Measurements from ENCODE around the gene ST14.

GRCh38 chr11:130189492-130190210, 30.1 kb downstream of the ST14 start:
- no peak for TF ChIP-seq CTCF (IDR thresholded peaks at IDR 0.05; ENCODE audit: insufficient read depth, low read length)
- TF ChIP-seq REST (IDR thresholded peaks at IDR 0.05; ENCODE audit: insufficient replicate concordance, low read depth), result no peak
